Osteocyte (in vitro differentiated cells): Measurements from ENCODE around the gene TRNT1. TPM values are rescaled to one million over a fixed set of nuclear protein-coding genes. Genes with fewer than 3 reads are reported as not detected.
A peak's percentile ranks its signal among the peaks of the same experiment; 100 is the strongest.

Source experiments
- DNase-seq: peaks from one replicate; pipeline ENCODE4 v3.0.0; 2021; ENCODE audit warnings: mixed read lengths; ENCODE audit not compliant: unreplicated experiment; ENCODE audit errors: extremely low spot score
- H3K27ac Mint-ChIP-seq: one replicate; pipeline ENCODE4 v1.8.0; 2021; ENCODE audit warnings: mild to moderate bottlenecking, mixed read lengths; ENCODE audit not compliant: unreplicated experiment
- H3K27me3 Mint-ChIP-seq: one replicate; pipeline ENCODE4 v1.8.0; 2021; ENCODE audit warnings: mixed read lengths; ENCODE audit not compliant: unreplicated experiment
- H3K36me3 Mint-ChIP-seq: one replicate; pipeline ENCODE4 v1.8.0; 2021; ENCODE audit warnings: mixed read lengths; ENCODE audit not compliant: unreplicated experiment
- H3K4me1 Mint-ChIP-seq: one replicate; pipeline ENCODE4 v1.8.0; 2021; ENCODE audit warnings: mixed read lengths; ENCODE audit not compliant: unreplicated experiment
- H3K4me3 Mint-ChIP-seq: one replicate; pipeline ENCODE4 v1.8.0; 2021; ENCODE audit warnings: mild to moderate bottlenecking, moderate library complexity, mixed read lengths; ENCODE audit not compliant: unreplicated experiment
- H3K9me3 Mint-ChIP-seq: one replicate; pipeline ENCODE4 v1.8.0; 2021; ENCODE audit warnings: mixed read lengths; ENCODE audit not compliant: unreplicated experiment
- total RNA-seq: library from RNA; stranded (reverse); gene quantifications from 2 replicates; pipeline ENCODE4 v1.2.1, GENCODE V29; 2021
- TF ChIP-seq, protein P1 (sequence below): fragments of 200-600 bp; sonication (generic); IDR thresholded peaks from 2 replicates; pipeline ENCODE4 v1.5.0; 2021; ENCODE audit warnings: antibody characterized with exemption, mild to moderate bottlenecking, moderate library complexity

TRNT1 gene
- total RNA-seq, 1 donor from 2014 or later = 38.4 TPM

- no peak for DNase-seq
- peaks cover 11% of the 10 kb centered on the region for H3K36me3 Mint-ChIP-seq
- H3K27ac Mint-ChIP-seq = peak overlapping the region; percentile 96
- H3K9me3 Mint-ChIP-seq = no peaks in the 10 kb centered on the region
- peak overlapping the region; percentile 90 for H3K4me3 Mint-ChIP-seq
- peaks cover 28% of the 10 kb centered on the region for H3K4me1 Mint-ChIP-seq
- no peaks in the 10 kb centered on the region for H3K27me3 Mint-ChIP-seq
- TF ChIP-seq, protein P1, sequence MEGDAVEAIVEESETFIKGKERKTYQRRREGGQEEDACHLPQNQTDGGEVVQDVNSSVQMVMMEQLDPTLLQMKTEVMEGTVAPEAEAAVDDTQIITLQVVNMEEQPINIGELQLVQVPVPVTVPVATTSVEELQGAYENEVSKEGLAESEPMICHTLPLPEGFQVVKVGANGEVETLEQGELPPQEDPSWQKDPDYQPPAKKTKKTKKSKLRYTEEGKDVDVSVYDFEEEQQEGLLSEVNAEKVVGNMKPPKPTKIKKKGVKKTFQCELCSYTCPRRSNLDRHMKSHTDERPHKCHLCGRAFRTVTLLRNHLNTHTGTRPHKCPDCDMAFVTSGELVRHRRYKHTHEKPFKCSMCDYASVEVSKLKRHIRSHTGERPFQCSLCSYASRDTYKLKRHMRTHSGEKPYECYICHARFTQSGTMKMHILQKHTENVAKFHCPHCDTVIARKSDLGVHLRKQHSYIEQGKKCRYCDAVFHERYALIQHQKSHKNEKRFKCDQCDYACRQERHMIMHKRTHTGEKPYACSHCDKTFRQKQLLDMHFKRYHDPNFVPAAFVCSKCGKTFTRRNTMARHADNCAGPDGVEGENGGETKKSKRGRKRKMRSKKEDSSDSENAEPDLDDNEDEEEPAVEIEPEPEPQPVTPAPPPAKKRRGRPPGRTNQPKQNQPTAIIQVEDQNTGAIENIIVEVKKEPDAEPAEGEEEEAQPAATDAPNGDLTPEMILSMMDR = no peak
Measured at GRCh38 chr3:3127432-3128010, 781 bp downstream of the TRNT1 start.

DNA sequence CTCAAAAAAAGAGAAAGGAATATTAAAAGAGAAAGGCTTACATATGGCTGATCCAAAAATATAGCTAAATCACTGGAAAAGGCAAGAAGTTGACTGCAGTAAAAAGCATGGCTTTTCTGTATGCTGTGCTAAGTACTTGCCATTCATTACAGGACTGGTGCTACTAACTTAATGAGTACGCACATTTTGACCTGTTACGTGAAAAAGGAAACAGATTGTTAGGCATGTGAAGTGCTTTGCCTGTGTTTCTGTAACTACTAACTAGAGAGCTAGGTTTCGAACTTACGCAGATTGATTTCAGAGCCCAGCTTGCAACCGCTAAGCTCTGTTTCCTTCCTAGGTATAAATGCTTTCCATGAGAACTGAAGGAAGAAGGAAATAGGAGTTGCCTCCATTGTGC, 2.8 kb downstream of the TRNT1 start:
- peaks cover 14% of the 10 kb centered on the region for H3K36me3 Mint-ChIP-seq
- H3K4me1 Mint-ChIP-seq = peaks cover 28% of the 10 kb centered on the region
- no peak overlapping the region for H3K27ac Mint-ChIP-seq
- no peaks in the 10 kb centered on the region for H3K27me3 Mint-ChIP-seq
- H3K9me3 Mint-ChIP-seq = no peaks in the 10 kb centered on the region
- TF ChIP-seq, protein P1 = no peak
- no peak overlapping the region for H3K4me3 Mint-ChIP-seq
- no peak for DNase-seq

- Mint-ChIP-seq H3K9me3 (no peaks in the 10 kb centered on the region), H3K4me1 (peaks cover 4% of the 10 kb centered on the region), H3K36me3 (peaks cover 23% of the 10 kb centered on the region), H3K4me3 (no peak overlapping the region), H3K27me3 (no peaks in the 10 kb centered on the region), H3K27ac (no peak overlapping the region)
- DNase-seq = no peak
- TF ChIP-seq, protein P1 = no peak
Measured at GRCh38 chr3:3133500-3133899, 6.8 kb downstream of the TRNT1 start.

- no peak for DNase-seq
- TF ChIP-seq, protein P1 = no peak
- Mint-ChIP-seq H3K27ac (peak overlapping the region; percentile 28), H3K9me3 (no peaks in the 10 kb centered on the region), H3K36me3 (peaks cover 28% of the 10 kb centered on the region), H3K4me3 (no peak overlapping the region), H3K27me3 (no peaks in the 10 kb centered on the region), H3K4me1 (no peaks in the 10 kb centered on the region)
Measured at GRCh38 chr3:3134750-3135448, 8.2 kb downstream of the TRNT1 start.

DNA sequence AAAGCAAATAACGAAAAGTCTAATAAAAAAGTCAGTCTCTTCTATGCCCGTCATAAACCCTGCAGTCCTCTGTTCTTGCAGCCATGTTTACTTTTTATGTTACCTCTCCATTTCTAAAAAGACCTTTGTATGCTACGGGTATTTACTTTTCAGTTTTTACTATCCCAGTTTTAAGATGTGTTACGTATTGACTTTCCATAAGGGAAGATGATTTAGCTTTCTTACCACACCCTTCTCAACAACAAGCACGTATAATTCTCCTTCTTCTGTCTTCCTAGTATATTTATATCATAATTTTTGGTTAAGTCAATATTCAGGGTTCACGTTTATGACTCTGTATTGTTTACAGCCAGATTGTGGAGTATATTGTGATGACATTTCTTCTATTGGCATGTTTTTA, 10.8 kb downstream of the TRNT1 start:
- Mint-ChIP-seq H3K27ac (no peak overlapping the region), H3K4me1 (no peaks in the 10 kb centered on the region), H3K27me3 (no peaks in the 10 kb centered on the region), H3K9me3 (no peaks in the 10 kb centered on the region), H3K4me3 (no peak overlapping the region), H3K36me3 (peaks cover 34% of the 10 kb centered on the region)
- TF ChIP-seq, protein P1 = no peak
- DNase-seq = no peak
